ENCODE results near the gene SLC27A3. TPM values are rescaled to one million over a fixed set of nuclear protein-coding genes. Genes with fewer than 3 reads are reported as not detected.

The SLC27A3 gene
- total and polyA plus RNA-seq, 5 experiments from 2014 or later, result 8.4 to 18.5 (median 15.3) TPM

DNA sequence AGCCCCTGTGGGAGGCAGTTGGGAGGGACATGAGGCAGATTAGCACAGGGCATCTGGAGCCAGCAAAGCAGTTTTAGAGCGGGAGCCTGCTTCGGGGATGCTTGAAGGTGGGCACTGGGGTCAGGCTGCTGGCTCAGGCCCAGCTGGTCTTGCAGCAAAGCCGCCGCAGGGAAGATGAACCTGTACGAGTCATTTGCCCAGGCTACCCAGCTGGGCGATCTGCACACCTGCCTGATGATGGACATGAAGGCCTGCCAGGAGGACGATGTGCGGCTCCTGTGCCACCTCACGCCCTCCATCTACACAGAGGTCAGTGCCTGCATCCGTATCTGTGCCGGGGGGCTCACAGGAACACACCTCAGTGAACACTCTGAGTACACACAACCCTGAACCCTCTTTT lies 7.7 kb upstream of the SLC27A3 start:
- H3K27ac Mint-ChIP-seq, result no peak overlapping the region
- peaks cover 1 to 77% (median 4%) of the 10 kb centered on the region in 3 donors for H3K36me3 Mint-ChIP-seq
- no peaks in the 10 kb centered on the region for H3K27me3 Mint-ChIP-seq
- peaks cover 0 to 12% (median 1%) of the 10 kb centered on the region in 4 donors for H3K4me1 Mint-ChIP-seq
- ATAC-seq (no peak), DNase-seq (no peak)
- no peak overlapping the region for H3K4me3 Mint-ChIP-seq
- POLR2A ChIA-PET, result interaction anchor here (1.2 kb wide), 1 partner anchor 16 kb away, joined by 3 read pairs; no protein-coding TSS in a partner anchor
- no peaks in the 10 kb centered on the region for H3K9me3 Mint-ChIP-seq

DNA sequence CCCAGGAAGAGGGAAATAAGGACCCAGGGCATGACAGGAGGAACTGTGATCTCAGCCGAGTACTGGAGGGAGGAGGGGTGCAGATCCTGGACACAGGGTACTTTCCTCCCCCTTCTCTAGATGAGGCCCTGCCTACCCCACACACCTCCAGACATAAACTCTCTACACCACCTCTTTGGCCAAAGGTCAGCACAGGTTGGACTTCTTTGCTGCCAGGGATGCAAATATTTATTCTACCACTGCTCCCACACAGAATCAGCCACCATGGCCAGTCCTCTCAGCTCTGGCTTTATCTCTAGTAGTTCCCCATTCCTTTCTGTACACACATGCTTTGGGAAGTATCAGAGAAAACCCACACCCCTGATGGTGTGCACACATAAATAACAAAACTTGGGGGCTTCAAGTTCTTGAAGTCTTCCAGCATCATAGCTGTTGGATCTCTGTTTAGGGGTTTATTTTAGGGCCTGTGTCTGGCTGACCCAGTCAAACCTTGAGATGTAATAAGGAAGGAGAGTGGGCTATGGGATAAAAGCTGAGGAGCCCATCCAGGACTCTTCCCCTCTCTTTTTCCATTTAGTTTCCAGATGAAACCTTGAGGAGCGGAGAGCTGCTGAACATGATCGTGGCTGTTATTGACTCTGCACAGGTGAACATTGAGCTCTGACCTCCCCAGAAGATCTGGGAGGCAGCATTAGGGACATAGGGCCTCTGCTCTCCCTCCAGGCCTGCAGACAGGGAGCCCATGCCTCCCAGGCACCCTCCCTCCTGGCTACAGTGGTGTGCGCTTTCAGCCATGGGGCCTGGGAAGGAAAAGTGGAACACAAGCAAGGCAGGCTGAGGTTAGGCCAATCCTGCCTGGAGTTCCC lies 6.7 kb upstream of the SLC27A3 start:
- no peak overlapping the region for H3K4me3 Mint-ChIP-seq
- peaks cover 0 to 15% (median 2%) of the 10 kb centered on the region in 4 donors for H3K4me1 Mint-ChIP-seq
- no peaks in the 10 kb centered on the region for H3K27me3 Mint-ChIP-seq
- DNase-seq, result no peak
- no peaks in the 10 kb centered on the region for H3K9me3 Mint-ChIP-seq
- peak overlapping the region in 1 of 10 donors; percentile 67 for H3K27ac Mint-ChIP-seq
- peaks cover 1 to 74% (median 4%) of the 10 kb centered on the region in 3 donors for H3K36me3 Mint-ChIP-seq
- POLR2A ChIA-PET, result interaction anchor here (0.5 to 2.0 kb wide), 2 partner anchors 15 to 195 kb away, joined by 3 to 4 read pairs; partner anchors contain the start of gene SLC39A1
- no peak for ATAC-seq

DNA sequence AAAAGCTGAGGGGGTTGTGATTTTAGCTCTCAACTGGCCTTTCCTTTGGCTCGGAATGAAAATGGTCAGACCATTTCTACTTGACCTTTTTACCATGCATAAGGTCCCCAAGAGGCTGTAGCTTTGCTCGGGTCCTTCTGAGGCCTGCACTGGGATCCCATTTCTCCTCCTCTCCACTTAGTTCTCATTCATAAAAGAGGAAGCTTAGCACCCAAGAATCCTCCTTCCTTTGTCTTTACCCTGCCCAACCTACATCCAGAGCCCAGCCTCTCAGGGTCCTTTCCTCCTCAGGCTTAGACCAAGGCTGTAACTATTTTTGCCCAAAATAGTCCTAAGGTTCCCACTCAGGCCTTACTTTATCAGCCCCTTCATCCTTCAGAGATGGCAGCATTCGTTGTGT lies 6.0 kb upstream of the SLC27A3 start:
- no peak for DNase-seq
- ATAC-seq, result no peak
- Mint-ChIP-seq H3K9me3 (no peaks in the 10 kb centered on the region), H3K27me3 (no peaks in the 10 kb centered on the region), H3K36me3 (peaks cover 1 to 68% (median 4%) of the 10 kb centered on the region in 3 donors), H3K4me1 (peaks cover 5 to 22% (median 7%) of the 10 kb centered on the region in 4 donors), H3K27ac (peak overlapping the region in 2 of 10 donors; percentile 40 to 76), H3K4me3 (no peak overlapping the region)
- POLR2A ChIA-PET, result interaction anchor here (0.6 to 2.0 kb wide), 3 partner anchors 15 to 234 kb away, joined by 3 to 7 read pairs (median 4); no protein-coding TSS in a partner anchor

DNA sequence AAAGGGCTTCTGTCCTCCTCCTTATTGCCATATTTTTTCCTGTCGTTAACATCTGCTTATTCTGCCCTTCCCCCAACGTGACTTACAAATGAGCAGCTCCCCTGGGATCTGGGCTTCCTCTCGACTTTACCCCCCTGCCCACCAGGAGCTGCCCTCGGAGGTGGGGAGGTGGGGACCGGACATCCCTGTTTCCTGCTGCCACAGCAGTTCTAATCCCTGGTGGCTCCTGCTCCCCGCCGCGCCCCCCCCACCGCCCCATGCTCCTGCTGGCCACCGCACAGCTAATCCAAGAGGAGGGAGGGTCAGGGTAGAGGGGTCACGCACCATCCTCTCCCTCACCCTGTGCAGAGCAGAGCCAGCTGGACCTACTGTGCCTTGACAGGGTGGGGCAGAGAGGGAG lies 4.4 kb upstream of the SLC27A3 start:
- Mint-ChIP-seq H3K4me1 (peaks cover 9 to 33% (median 16%) of the 10 kb centered on the region in 4 donors), H3K27me3 (no peaks in the 10 kb centered on the region), H3K9me3 (no peaks in the 10 kb centered on the region), H3K27ac (no peak overlapping the region), H3K4me3 (no peak overlapping the region), H3K36me3 (peaks cover 1 to 54% (median 4%) of the 10 kb centered on the region in 3 donors)
- DNase-seq (no peak), ATAC-seq (no peak)
- POLR2A ChIA-PET, result no interaction called here

DNA sequence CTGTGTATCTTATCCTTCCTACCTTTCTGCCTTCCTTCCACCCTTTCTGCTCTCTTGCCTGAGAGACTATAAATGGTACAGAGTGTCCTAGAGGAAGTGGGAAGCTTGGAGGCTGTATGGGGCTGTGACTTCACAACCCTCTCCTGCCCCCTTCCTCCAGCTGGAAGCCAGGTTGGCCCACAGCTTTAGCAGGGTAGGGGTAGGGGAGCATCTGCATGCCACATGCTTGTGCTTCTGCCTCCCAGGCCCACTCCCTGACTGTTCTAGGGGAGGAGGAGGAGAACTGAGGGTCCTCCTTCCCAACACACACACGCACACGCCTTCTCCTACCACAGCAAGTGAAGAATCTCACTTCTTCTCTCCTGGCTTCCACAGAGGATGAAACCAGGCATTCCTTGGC lies 3.9 kb upstream of the SLC27A3 start:
- peaks cover 9 to 35% (median 19%) of the 10 kb centered on the region in 4 donors for H3K4me1 Mint-ChIP-seq
- DNase-seq (no peak), ATAC-seq (no peak)
- H3K36me3 Mint-ChIP-seq, result peaks cover 1 to 50% (median 4%) of the 10 kb centered on the region in 3 donors
- H3K4me3 Mint-ChIP-seq, result no peak overlapping the region
- H3K27ac Mint-ChIP-seq, result no peak overlapping the region
- POLR2A ChIA-PET, result no interaction called here
- no peaks in the 10 kb centered on the region for H3K9me3 Mint-ChIP-seq
- H3K27me3 Mint-ChIP-seq, result no peaks in the 10 kb centered on the region

DNA sequence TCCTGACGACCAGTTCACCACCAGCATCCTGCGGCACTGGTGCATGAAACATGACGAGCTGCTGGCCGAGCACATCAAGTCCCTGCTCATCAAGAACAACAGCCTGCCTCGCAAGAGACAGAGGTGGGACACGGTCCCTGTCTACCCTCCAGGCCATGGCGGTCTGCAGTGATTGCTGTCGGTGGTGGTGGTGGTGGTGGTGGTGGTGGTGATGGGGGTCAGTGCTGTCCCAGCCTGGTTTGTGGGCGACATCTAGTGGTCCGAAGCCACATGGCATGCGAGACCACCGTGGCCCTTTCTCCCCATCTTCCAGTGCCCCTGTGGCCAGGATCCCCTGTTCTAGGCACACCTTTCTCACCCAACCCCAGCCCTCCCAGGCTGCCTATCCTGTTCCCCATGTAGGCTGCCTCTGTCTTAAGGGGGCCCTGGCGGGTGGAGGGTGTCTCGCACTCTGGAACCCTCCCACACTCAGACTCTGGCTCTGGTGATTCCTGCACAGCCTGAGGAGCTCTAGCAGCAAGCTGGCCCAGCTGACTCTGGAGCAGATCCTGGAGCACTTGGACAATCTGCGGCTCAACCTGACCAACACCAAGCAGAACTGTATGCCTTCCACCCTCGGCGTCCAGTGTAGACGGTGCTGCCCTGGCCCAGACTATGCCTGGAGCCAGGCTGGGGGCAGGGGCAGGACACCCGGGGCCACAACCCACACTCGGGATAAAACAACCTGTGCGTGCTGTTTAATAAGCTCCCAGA lies 3.2 kb upstream of the SLC27A3 start:
- H3K27ac Mint-ChIP-seq, result no peak overlapping the region
- no peaks in the 10 kb centered on the region for H3K27me3 Mint-ChIP-seq
- DNase-seq (no peak), ATAC-seq (no peak)
- H3K4me3 Mint-ChIP-seq, result no peak overlapping the region
- H3K36me3 Mint-ChIP-seq, result peaks cover 1 to 45% (median 4%) of the 10 kb centered on the region in 3 donors
- POLR2A ChIA-PET, result interaction anchor here (1.0 kb wide), 1 partner anchor 219 kb away, joined by 3 read pairs; no protein-coding TSS in a partner anchor
- H3K9me3 Mint-ChIP-seq, result no peaks in the 10 kb centered on the region
- H3K4me1 Mint-ChIP-seq, result peaks cover 14 to 42% (median 26%) of the 10 kb centered on the region in 4 donors

DNA sequence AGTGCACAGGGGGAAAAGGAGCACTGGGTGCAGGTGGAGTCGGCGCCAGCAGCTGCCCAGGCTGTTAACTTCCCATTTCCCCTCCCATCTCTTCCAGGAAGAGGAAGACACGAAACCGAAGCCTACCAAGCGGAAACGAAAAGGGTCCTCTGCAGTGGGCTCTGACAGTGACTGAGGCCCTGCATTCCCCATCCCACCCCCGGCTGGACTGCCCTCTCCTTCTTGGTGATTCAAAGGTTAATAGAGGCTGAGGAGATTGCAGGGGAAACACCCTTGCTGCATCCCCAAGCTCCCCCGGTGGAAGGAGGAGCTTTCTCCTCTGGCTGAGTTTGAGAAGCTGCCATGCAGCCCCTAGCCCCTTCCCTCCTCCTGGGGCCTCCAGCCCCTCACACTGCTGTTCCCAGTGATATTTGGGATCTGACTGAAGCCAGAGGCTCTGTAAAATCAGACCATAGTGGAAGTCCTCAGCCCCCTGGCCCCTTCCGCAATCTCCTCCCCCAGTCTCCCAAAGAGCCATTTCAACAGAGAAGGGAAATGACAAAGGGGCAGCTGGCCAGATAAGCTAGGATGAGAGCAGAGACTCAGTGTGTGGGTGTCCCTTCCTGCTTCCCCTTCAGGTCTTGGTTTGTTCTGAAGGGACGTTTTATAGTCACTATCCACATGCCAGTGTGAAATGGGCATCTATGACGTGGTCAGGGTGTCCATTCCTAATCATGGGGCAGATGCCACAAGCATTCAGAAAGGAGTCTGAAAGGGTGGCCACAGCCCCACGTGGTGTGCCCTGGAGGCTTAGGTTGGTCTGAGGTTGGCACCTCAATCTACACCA lies 1.9 kb upstream of the SLC27A3 start:
- no peak for DNase-seq
- Mint-ChIP-seq H3K27me3 (no peaks in the 10 kb centered on the region), H3K4me1 (peaks cover 18 to 47% (median 35%) of the 10 kb centered on the region in 4 donors), H3K36me3 (peaks cover 0 to 33% (median 0%) of the 10 kb centered on the region in 3 donors), H3K27ac (peak overlapping the region in 7 of 10 donors; percentile 19 to 91 (median 56)), H3K4me3 (peak overlapping the region in 8 of 10 donors; percentile 16 to 89 (median 50)), H3K9me3 (no peaks in the 10 kb centered on the region)
- POLR2A ChIA-PET, result interaction anchor here (0.6 to 1.7 kb wide), 5 partner anchors 10 to 228 kb away, joined by 3 to 8 read pairs (median 4); no protein-coding TSS in a partner anchor
- ATAC-seq, result no peak

DNA sequence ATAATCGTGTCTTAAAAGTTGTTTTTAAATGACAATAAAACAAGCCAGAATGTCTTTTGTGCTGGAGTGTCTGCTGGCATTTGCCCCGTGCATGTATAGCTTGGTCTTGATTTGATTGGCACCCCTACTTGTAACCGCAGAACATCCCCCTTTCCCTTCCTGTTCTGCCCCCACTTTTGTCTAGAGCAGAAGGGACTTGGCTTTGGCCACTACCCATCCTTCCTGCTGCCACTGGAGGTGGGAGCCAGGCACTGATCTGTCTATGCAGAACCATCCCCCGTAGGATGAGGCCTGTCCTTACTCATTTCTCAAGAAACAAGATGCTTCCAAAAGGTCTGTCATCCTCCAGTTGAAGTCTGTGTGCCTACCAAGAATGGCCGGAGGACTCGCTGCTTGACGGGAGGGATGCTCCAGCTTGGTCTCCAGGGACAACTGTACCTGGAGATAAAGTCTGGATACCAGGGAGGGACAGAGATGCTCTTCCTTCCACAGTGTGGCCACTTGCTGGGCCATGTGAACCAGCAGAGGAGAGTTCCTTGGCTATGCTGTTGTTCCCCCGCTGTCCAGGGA lies 1.1 kb upstream of the SLC27A3 start:
- Mint-ChIP-seq H3K27me3 (no peaks in the 10 kb centered on the region), H3K36me3 (peaks cover 0 to 25% (median 0%) of the 10 kb centered on the region in 3 donors), H3K4me3 (peak overlapping the region in 9 of 10 donors; percentile 36 to 90 (median 81)), H3K4me1 (peaks cover 18 to 46% (median 35%) of the 10 kb centered on the region in 4 donors), H3K27ac (peak overlapping the region in 9 of 10 donors; percentile 8 to 92 (median 56)), H3K9me3 (no peaks in the 10 kb centered on the region)
- POLR2A ChIA-PET, result interaction anchor here (0.6 to 2.5 kb wide), 5 partner anchors 9 to 229 kb away, joined by 3 to 8 read pairs (median 4); no protein-coding TSS in a partner anchor
- ATAC-seq (no peak), DNase-seq (no peak)

DNA sequence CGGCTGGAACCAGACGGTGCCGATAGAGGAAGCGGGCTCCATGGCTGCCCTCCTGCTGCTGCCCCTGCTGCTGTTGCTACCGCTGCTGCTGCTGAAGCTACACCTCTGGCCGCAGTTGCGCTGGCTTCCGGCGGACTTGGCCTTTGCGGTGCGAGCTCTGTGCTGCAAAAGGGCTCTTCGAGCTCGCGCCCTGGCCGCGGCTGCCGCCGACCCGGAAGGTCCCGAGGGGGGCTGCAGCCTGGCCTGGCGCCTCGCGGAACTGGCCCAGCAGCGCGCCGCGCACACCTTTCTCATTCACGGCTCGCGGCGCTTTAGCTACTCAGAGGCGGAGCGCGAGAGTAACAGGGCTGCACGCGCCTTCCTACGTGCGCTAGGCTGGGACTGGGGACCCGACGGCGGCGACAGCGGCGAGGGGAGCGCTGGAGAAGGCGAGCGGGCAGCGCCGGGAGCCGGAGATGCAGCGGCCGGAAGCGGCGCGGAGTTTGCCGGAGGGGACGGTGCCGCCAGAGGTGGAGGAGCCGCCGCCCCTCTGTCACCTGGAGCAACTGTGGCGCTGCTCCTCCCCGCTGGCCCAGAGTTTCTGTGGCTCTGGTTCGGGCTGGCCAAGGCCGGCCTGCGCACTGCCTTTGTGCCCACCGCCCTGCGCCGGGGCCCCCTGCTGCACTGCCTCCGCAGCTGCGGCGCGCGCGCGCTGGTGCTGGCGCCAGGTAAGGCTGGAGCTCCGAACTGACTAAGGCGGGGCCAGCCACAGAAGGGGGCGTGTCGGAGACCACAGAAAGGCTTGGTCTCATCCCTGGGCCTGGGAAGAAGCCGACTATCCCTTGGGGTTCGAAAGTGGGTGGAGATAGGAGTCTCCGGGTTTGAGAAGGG lies 486 bp downstream of the SLC27A3 start:
- ATAC-seq (peak; percentile 79 to 82), DNase-seq (peak; percentile 44 to 83 (median 61))
- Mint-ChIP-seq H3K9me3 (no peaks in the 10 kb centered on the region), H3K27me3 (no peaks in the 10 kb centered on the region), H3K4me1 (peaks cover 16 to 40% (median 35%) of the 10 kb centered on the region in 4 donors), H3K36me3 (peaks cover 0 to 14% (median 0%) of the 10 kb centered on the region in 3 donors), H3K4me3 (peak overlapping the region; percentile 79 to 90 (median 86)), H3K27ac (peak overlapping the region in 9 of 10 donors; percentile 43 to 91 (median 78))
- POLR2A ChIA-PET, result interaction anchor here (0.6 to 2.5 kb wide), 15 partner anchors 8 to 244 kb away, joined by 3 to 20 read pairs (median 5); partner anchors contain the start of genes CHTOP, RPS27 and S100A4

DNA sequence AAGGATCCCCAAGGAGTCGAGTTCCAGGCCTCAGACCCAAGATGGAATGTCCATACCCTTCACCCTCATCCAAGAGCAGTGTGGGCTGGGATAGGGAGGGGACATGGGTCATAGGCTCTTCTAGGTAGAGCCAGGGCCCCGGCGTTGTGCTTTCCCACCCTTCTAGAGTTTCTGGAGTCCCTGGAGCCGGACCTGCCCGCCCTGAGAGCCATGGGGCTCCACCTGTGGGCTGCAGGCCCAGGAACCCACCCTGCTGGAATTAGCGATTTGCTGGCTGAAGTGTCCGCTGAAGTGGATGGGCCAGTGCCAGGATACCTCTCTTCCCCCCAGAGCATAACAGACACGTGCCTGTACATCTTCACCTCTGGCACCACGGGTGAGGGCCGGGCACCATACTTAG lies 1.1 kb downstream of the SLC27A3 start:
- no peak for DNase-seq
- H3K27ac Mint-ChIP-seq, result peak overlapping the region in 7 of 10 donors; percentile 34 to 88 (median 63)
- H3K36me3 Mint-ChIP-seq, result peaks cover 0 to 9% (median 0%) of the 10 kb centered on the region in 3 donors
- POLR2A ChIA-PET, result interaction anchor here (0.7 to 2.5 kb wide), 9 partner anchors 7 to 217 kb away, joined by 3 to 20 read pairs (median 6); partner anchors contain the start of gene RPS27
- no peaks in the 10 kb centered on the region for H3K27me3 Mint-ChIP-seq
- H3K4me3 Mint-ChIP-seq, result peak overlapping the region; percentile 65 to 90 (median 81)
- ATAC-seq, result no peak
- no peaks in the 10 kb centered on the region for H3K9me3 Mint-ChIP-seq
- H3K4me1 Mint-ChIP-seq, result peaks cover 16 to 39% (median 35%) of the 10 kb centered on the region in 4 donors

All from naive thymus-derived CD8-positive, alpha-beta T cell (primary cell).